Measurements from ENCODE around the gene FNBP1.

The FNBP1 gene

GRCh38 chr9:129853614-129854013 lies 189.4 kb downstream of the FNBP1 start:
- DNase-seq (ENCODE audit: low read depth), result no peak
- no peak overlapping the region for H3K4me3 ChIP-seq (ENCODE audit: low read depth, low read length)
- TF ChIP-seq, protein P1, sequence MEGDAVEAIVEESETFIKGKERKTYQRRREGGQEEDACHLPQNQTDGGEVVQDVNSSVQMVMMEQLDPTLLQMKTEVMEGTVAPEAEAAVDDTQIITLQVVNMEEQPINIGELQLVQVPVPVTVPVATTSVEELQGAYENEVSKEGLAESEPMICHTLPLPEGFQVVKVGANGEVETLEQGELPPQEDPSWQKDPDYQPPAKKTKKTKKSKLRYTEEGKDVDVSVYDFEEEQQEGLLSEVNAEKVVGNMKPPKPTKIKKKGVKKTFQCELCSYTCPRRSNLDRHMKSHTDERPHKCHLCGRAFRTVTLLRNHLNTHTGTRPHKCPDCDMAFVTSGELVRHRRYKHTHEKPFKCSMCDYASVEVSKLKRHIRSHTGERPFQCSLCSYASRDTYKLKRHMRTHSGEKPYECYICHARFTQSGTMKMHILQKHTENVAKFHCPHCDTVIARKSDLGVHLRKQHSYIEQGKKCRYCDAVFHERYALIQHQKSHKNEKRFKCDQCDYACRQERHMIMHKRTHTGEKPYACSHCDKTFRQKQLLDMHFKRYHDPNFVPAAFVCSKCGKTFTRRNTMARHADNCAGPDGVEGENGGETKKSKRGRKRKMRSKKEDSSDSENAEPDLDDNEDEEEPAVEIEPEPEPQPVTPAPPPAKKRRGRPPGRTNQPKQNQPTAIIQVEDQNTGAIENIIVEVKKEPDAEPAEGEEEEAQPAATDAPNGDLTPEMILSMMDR (IDR thresholded peaks at IDR 0.05; ENCODE audit: control insufficient read depth, extremely low read depth, insufficient read depth), result no peak

GRCh38 chr9:129852579-129852978 lies 190.4 kb downstream of the FNBP1 start:
- DNase-seq (ENCODE audit: low read depth), result no peak
- TF ChIP-seq, protein P1 (IDR thresholded peaks at IDR 0.05; ENCODE audit: control insufficient read depth, extremely low read depth, insufficient read depth), result no peak
- no peak overlapping the region for H3K4me3 ChIP-seq (ENCODE audit: low read depth, low read length)

DNA sequence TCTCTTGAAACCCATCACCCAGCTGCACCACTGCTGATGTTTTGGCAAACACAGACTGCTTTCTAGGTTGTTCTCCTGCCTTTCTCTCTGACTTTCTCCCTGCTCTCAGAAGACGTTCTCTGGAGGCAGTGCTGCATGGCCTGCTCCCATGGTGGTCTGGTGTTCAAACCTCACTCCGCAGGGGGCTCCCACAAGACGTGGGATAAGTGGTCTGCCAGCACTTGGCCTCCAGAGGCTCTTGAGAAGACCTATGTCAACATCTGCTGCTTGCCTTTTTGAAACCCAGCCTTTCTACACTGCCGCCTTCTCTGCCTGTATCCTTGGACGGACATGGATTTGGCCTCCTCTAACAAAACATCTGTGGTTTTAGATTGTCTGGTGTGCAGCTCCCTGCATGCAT lies 191.2 kb downstream of the FNBP1 start:
- TF ChIP-seq, protein P1 (IDR thresholded peaks at IDR 0.05; ENCODE audit: control insufficient read depth, extremely low read depth, insufficient read depth), result no peak
- no peak for DNase-seq (ENCODE audit: low read depth)
- H3K4me3 ChIP-seq (ENCODE audit: low read depth, low read length), result no peak overlapping the region

DNA sequence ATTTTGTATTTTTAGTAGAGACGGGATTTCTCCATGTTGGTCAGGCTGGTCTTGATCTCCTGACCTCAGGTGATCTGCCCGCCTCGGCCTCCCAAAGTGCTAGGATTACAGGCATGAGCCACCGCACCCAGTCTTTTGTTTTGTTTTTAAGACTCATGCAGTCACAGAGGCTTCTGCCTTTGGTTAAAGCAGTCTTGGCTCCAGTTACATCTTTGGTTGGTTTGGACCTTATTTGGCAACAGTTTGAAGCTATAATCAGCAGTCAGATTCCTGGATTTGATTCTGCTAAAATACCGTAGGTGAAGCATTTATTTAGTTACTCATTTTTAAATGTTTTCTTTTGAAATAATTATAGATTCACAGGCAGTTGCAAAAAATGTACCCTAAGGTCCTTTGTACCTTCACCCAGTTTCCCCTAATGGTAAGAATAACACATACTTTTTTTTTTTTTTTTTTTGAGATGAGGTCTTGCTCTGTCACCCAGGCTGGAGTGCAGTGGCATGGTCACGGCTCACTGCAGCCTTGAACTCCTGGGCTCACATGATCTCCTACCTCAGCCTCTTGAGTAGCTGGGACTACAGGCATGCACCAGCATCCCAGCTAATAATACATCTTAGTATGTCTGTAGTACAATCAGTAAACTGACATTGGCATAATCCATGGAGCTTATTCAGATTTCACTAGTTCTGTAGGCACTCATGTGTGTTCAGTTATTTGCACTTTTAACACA lies 192.0 kb downstream of the FNBP1 start:
- DNase-seq (ENCODE audit: low read depth), result no peak
- H3K4me3 ChIP-seq (ENCODE audit: low read depth, low read length), result no peak overlapping the region
- TF ChIP-seq, protein P1 (IDR thresholded peaks at IDR 0.05; ENCODE audit: control insufficient read depth, extremely low read depth, insufficient read depth), result no peak

DNA sequence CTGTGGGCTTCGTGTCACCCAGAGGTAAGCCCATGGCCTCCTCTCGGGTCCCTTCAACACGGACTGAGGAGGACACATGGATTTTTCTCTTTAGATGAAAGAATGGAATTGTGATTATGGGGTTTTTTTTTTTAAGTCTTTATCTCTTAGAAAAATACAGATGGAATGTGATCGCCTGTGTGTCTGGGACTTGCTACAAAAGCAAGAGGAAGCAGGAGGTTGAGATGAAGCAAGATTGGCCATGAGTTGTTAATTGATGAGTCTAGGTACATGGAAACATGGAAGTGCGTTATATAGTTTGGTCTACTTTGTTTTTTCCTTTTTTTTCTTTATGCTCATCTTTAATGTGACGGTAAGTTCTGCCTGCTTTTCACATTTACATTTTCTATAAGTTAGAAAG lies 193.1 kb downstream of the FNBP1 start:
- no peak overlapping the region for H3K4me3 ChIP-seq (ENCODE audit: low read depth, low read length)
- DNase-seq (ENCODE audit: low read depth), result no peak
- TF ChIP-seq, protein P1 (IDR thresholded peaks at IDR 0.05; ENCODE audit: control insufficient read depth, extremely low read depth, insufficient read depth), result no peak

DNA sequence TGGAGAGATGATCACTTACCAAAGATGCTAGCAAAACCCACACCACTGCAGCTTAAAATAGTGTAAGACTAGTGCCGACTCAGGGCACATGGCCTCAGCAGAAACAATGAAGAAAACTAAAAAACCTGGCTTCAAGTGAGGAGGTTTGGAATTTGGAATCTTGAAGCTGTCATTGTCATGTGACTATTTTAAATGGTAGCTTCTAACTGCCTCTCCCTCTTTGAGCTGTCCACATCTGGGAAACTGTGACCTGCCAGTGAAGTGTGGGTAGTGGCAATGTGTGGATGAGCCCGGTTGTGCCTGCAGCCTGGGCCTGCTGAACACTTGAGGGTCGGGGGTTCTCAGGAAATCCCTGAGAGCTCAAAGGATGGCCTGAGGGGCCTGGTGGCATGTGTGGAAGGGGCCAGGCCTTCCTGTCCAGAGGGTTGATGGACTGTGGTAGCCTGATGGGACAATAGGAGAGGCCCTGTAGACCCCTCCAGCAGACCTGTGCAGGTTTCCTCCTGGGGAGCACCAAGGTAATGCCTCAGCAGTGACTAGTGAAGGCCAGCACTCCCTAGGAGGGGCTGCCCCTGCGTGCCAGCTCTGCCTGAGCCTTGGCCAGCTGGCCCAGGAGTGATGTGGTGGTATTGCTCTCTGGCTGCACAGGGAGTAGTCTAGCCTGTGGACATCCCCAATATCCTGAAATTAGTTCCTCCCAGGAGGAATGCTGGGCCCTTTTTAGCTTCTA lies 194.1 kb downstream of the FNBP1 start:
- no peak for DNase-seq (ENCODE audit: low read depth)
- no peak overlapping the region for H3K4me3 ChIP-seq (ENCODE audit: low read depth, low read length)
- TF ChIP-seq, protein P1 (IDR thresholded peaks at IDR 0.05; ENCODE audit: control insufficient read depth, extremely low read depth, insufficient read depth), result no peak

Measured in LNCaP clone FGC (cell line).